NCI-H1930 (cell line): ENCODE data around the gene DNAJB2.
"Not testable (repeated sequence)": the region's sequence is repeated elsewhere in the genome, so short reads cannot be mapped to it uniquely, and the experiment has no call there.

Experiments used
- DNase-seq, 2 experiments: peaks; one replicate each; lab custom pipeline; 2025; lab: John Stamatoyannopoulos, UW

Gene DNAJB2

DNA sequence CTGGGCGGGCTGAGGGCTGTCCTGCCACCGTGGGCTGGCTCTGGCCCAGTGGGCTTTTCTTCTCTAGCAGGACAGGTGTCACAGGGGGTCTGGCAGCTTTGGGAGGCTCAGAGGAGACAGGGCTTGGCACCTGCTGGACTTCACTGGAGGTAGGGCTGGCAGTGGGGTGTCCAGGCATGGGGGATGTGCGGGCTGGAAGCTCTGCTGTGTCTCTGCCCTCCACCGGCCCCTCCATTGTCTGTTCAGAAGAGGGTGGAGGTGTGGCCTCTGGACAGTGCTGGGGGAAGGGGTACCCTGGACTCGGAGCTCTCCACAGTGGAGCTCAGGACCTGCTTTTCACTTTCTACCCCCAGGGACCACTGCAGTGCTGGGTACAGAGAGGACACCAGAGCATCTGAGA is 20.9 kb downstream of the DNAJB2 start:
- no peak for DNase-seq

- DNase-seq = no peak
These were observed 23.3 kb downstream of the DNAJB2 start for GRCh38 chr2:219302412-219302968.

GRCh38 chr2:219304223-219304622 is 25.1 kb downstream of the DNAJB2 start:
- DNase-seq = no peak

- no peak for DNase-seq
These were observed 26.9 kb downstream of the DNAJB2 start for GRCh38 chr2:219306047-219306446.

- peak; percentile 38 to 55 for DNase-seq
These were observed 29.3 kb downstream of the DNAJB2 start for GRCh38 chr2:219308142-219309101.

DNA sequence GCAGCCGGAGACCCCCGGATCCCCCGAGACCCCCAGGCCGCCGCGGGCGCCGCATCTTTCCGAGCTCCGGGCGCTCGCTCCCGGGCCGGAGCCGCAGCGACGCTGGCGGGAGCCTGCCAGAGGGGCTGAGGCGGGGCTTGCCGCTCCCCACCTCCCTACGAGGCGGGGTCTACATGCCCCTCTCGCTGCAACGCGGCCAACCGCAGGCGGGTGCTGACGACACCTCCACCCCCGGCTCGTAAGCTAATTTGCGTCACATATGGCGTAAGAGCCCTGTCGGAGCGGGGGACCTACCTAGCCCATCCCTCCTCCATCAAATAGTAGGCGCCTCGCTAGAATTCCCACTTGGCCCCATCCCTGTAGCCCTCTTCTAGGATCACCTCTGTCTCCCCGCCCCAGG is 30.1 kb downstream of the DNAJB2 start, which contains the start of gene PTPRN:
TSS of gene PTPRN (minus strand) at position 124 of the 400 bp plus-strand sequence. CDS start at position 55, 69 bp downstream.
- peak; percentile 89 for DNase-seq

- DNase-seq = not testable (repeated sequence)
These were observed 33.6 kb downstream of the DNAJB2 start for GRCh38 chr2:219312683-219313263.

DNA sequence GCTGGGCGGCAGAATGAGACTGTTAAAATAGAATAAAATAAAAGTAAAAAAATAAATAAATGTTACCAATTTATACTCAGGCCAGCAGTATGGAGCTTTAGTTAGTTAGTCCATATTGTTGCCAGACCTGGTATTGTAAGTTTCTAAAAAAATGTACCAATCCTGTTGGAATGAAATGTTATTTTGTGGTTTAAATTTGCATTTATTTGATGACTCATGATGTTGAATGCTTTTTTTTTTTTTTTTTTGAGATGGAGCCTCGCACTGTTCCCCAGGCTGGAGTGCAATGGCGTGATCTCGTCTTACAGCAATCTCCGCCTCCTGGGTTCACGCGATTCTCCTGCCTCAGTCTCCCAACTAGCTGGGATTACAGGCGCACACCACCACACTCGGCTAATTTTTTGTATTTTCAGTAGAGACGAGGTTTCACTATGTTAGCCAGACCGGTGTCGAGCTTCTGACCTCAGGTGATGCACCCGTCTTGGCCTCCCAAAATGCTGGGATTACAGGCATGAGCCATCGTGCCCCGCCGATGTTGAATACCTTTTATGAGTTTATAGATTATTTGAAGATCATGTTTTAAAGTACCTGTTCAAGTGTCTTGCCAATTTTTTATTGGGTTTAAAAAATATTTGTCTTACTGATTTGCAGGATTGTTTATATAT is 35.8 kb downstream of the DNAJB2 start:
- no peak for DNase-seq

- no peak for DNase-seq
These were observed 44.3 kb downstream of the DNAJB2 start for GRCh38 chr2:219323434-219323833.

DNA sequence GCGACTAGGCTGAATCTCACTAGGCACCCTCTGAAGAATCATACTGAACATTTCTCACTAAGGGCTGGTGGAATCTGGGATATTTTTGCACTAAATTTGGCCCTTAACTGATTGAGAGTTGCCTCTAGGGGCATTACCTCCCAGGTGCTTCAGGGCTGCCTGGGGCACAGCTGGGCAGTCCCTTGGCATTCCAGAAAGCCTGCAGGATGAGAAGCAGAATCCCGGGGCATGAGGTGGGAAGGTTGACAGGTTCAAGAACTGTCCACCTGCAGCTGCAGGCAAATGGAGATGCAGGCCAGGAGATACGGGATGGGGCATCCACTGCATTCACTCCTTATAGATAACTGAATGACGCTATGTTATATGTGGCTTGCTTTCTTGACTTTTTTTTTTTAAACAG is 46.0 kb downstream of the DNAJB2 start:
- DNase-seq = no peak

- DNase-seq = no peak
These were observed 46.6 kb downstream of the DNAJB2 start for GRCh38 chr2:219325657-219326315.

GRCh38 chr2:219327719-219328118 is 48.6 kb downstream of the DNAJB2 start:
- DNase-seq = peak in 1 of 2 experiments; percentile 8

- no peak for DNase-seq
These were observed 52.5 kb downstream of the DNAJB2 start for GRCh38 chr2:219331560-219332213.

DNA sequence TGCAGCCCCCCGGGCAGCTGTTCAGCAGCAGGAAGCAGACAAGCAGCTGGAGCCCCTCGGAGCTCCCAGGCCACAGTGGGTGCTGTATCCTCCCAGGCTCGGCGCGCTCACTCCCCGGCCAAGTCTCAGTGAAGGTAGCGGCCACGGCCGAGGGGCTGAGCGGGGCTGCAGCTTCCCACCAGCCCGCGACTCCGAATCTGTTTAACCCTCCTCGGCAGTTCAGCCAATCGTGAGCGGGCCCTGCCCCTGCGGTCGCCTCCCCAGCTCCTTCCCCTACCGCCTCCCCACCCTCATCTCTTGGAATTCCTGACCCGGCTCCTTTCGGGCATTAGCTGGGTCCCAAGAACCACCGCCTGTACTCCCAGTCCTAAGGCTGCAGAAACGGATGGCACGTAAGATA is 53.4 kb downstream of the DNAJB2 start, which contains the start of gene RESP18:
TSS of gene RESP18 (minus strand) at position 203 of the 400 bp plus-strand sequence.
- DNase-seq = no peak

- DNase-seq = no peak
These were observed 54.9 kb downstream of the DNAJB2 start for GRCh38 chr2:219334076-219334475.

GRCh38 chr2:219335373-219335786 is 56.2 kb downstream of the DNAJB2 start:
- DNase-seq = peak; percentile 17 to 51
